NOMO-1 (cell line): Measurements from ENCODE around the gene KCNJ8.
"Not testable (repeated sequence)": the region's sequence is repeated elsewhere in the genome, so short reads cannot be mapped to it uniquely, and the experiment has no call there.

ENCODE experiments used
- DNase-seq, 2 experiments: peaks; one replicate each; lab custom pipeline; 2025; ENCODE audit not compliant: unreplicated experiment in 2 of 2; lab: John Stamatoyannopoulos, UW

The KCNJ8 gene

DNA sequence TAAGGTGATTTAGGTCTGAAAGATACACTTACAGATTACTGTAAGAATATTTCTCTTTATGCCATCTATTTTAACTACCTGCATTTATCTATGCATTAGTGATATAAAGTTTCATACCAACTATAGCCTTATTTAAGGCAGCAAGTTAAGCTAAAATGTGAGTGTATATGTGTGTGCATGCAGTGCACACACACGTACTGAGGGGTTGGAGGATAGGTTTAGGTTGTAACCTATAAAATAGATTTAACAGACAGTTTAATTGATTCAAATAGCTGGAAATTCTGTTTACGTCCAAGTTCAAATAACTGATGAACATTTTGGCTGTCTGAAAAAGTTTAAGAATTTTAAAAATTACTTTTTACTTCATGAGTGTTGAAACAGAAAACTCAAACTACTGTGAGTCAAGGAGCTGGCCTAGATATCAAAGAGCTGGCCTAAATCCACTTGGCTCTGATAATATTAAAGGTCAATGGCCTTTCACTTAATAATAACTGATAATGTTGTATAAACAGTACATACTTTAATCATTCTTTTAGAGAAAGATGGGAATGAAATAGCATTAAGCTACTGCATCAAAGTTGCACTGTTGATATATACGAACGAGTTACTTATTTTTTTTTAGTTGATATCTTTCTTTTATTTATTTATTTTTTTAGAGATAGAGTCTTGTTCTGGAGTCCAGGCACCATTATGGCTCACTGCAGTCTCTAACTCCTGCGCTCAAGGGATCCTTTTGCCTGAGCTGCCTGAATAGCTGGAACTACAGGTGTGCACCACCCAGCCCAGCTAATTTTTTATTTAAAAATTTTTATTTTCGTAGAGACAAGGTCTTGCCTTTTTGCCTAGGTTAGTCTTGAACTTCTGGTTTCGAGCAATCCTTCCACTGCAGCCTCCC is 13.8 kb upstream of the KCNJ8 start:
- no peak for DNase-seq

GRCh38 chr12:21786041-21786531 is 11.6 kb upstream of the KCNJ8 start:
- no peak for DNase-seq

- not testable (repeated sequence) for DNase-seq
These were observed 8.2 kb upstream of the KCNJ8 start for GRCh38 chr12:21782723-21783122.

- DNase-seq = no peak
These were observed 6.3 kb upstream of the KCNJ8 start for GRCh38 chr12:21780786-21781185.

GRCh38 chr12:21776175-21776574 is 1.7 kb upstream of the KCNJ8 start:
- no peak for DNase-seq

DNA sequence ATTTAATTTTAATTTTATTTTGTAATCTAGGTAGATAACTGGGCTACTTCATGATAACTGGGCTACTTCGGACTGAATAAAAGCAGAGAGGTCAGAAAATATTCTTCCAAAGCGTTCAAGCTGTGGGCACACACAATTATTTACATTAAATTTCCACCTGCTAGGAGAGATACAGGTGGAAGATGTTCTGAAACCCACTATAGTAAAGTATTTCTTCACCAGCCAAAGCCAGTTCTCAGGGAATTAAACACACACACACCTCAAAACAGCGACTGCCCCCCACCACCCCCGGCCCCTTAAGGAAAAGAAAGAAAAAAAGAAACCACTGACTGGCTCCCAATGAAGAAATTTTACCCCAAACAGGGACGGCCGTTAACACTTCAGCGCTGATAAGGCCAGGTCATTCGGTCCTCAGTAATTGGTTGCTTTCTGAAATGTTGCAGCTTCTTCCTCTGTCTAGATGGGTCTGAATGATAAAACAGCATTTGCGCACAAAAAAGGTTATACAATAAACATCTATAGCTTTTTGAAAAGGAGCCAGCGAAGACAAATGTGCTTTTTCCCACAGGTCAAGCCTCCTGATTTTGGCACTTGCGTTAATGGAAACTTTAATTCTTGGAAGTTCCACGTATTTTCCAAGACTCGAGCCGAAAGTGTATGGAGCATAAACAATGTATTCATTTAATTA is 771 bp upstream of the KCNJ8 start:
- no peak for DNase-seq

GRCh38 chr12:21773806-21774205 is 700 bp downstream of the KCNJ8 start:
- no peak for DNase-seq

- DNase-seq = no peak
These were observed 1.2 kb downstream of the KCNJ8 start for GRCh38 chr12:21773263-21773741.

- DNase-seq = no peak
These were observed 3.2 kb downstream of the KCNJ8 start for GRCh38 chr12:21771311-21771710.

GRCh38 chr12:21769307-21769706 is 5.2 kb downstream of the KCNJ8 start:
- DNase-seq = no peak

GRCh38 chr12:21766403-21766802 is 8.1 kb downstream of the KCNJ8 start:
- no peak for DNase-seq

- no peak for DNase-seq
These were observed 9.6 kb downstream of the KCNJ8 start for GRCh38 chr12:21764950-21765349.

DNA sequence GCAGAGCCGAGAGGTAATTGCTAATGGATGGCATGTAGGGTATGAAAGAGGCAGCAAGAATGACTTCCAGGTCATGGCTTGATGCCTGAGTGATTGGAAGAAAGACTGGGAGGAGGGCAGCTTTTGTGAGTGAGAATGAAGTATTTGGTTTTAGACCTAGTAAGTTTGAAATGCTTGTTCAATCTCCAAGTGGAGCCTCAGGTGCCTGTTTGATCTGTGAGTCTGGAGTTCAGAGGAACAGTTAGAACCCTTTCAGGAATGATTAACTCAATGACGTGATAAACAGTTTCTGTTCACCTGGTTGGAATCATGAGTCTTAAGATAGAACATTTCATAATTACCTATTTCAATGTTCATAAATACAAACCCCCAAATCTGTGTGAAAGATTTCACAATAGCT is 10.4 kb downstream of the KCNJ8 start:
- no peak for DNase-seq

DNA sequence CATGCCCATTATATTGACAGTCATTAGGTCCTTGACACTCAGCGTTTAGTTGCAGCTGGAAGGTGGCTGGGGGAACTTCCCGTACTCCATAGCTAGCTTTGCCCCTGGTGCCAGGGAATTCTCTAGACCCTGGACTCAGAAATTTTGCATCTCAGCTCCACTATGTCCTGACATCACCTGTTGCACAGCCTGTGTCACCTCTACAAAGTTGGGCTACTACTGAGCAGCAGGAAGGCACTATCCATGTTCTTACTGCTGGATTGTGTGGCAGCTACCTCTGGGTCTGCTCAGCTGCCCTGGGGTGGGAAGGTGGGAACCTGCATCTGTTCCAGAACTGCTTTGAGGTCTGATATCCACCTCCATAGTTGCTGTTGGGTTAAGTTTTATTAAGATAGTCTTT is 11.0 kb downstream of the KCNJ8 start:
- no peak for DNase-seq

- DNase-seq = no peak
These were observed 14.8 kb downstream of the KCNJ8 start for GRCh38 chr12:21759737-21760136.

GRCh38 chr12:21757735-21758134 is 16.8 kb downstream of the KCNJ8 start:
- DNase-seq = no peak

GRCh38 chr12:21756699-21757098 is 17.8 kb downstream of the KCNJ8 start:
- no peak for DNase-seq

GRCh38 chr12:21751517-21751916 is 23.0 kb downstream of the KCNJ8 start:
- no peak for DNase-seq

DNA sequence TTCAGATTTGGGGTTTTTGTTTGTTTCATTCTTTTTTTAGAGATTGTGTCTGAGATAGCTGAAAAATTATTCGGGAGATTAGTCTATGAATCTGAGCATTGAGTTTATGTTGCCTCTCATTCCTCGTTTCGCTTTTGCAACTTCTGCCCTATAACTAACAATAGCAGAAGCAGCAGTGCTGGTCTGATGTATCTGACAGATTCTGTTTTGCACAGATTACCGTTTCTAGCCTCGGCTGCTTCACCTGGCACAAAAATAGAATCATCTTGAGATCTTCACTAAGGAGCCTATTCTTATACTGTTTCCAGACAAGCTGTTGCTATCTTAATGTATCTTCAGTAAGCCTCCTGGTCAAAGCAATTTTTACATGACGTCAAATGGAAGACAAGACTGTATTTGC is 29.2 kb downstream of the KCNJ8 start:
- DNase-seq = no peak

- DNase-seq = no peak
These were observed 43.4 kb downstream of the KCNJ8 start for GRCh38 chr12:21731144-21731543.

DNA sequence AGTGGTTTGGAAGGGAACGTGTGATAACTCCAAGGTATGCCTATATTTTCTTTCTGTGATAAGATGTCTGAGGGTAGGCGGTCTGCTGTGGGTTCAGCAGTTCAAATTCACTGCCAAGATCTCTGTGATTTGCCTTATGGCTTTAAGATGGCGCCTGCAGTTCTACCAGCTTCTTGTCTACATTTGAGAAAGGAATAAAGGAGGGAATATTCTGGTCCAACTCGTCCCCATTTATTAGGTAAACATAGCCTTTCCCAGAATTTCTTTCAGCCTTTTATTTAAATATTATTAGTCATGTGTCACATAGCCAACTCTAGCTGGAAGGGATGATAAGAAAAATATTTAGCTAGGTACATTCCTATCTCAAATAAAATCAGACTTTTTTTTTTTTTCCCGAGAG is 48.8 kb downstream of the KCNJ8 start:
- DNase-seq = no peak
